SJSA1 (cell line): ENCODE data around the gene GREB1. TPM values are rescaled to one million over a fixed set of nuclear protein-coding genes. Genes with fewer than 3 reads are reported as not detected.

ENCODE experiments used
- DNase-seq, 2 experiments: peaks; one replicate each; pipeline ENCODE4 v3.0.0-alpha.2; 2015 to 2020; ENCODE audit warnings: low spot score in 2 of 2, low read depth in 1 of 2
- H3K27ac ChIP-seq: fragments of 250-450 bp; sonication (Bioruptor Pico); 2 replicates; pipeline ENCODE4 v1.5.1; 2020; ENCODE audit warnings: mild to moderate bottlenecking, moderate library complexity
- H3K27me3 ChIP-seq: fragments of 250-450 bp; sonication (Bioruptor Pico); replicated peaks from 2 replicates; pipeline ENCODE4 v1.5.1; 2020; ENCODE audit warnings: mild to moderate bottlenecking, moderate library complexity
- H3K36me3 ChIP-seq: fragments of 250-450 bp; sonication (Bioruptor Pico); 2 replicates; pipeline ENCODE4 v1.5.1; 2020; ENCODE audit warnings: mild to moderate bottlenecking
- H3K4me1 ChIP-seq: fragments of 250-450 bp; sonication (Bioruptor Pico); replicated peaks from 2 replicates; pipeline ENCODE4 v1.6.1; 2021; ENCODE audit warnings: mild to moderate bottlenecking
- H3K4me3 ChIP-seq: fragments of 250-450 bp; sonication (Bioruptor Pico); 2 replicates; pipeline ENCODE4 v1.5.1; 2020; ENCODE audit warnings: mild to moderate bottlenecking
- H3K9me3 ChIP-seq: fragments of 250-450 bp; sonication (Bioruptor Pico); replicated peaks from 2 replicates; pipeline ENCODE4 v1.5.1; 2020; ENCODE audit warnings: mild to moderate bottlenecking
- total RNA-seq: library from RNA; depleted of rRNA; stranded (reverse); fragments of >200 nt; shearing (Covaris generic); gene quantifications from 2 replicates; pipeline ENCODE4 v1.2.3, GENCODE V29; 2014

The GREB1 gene
- total RNA-seq, 1 experiment from 2014 or later = not detected

GRCh38 chr2:11578986-11579774 lies 45.3 kb downstream of the GREB1 start:
- DNase-seq = no peak
- H3K4me3 ChIP-seq = no peak overlapping the region
- no peaks in the 10 kb centered on the region for H3K36me3 ChIP-seq
- peaks cover 23% of the 10 kb centered on the region for H3K4me1 ChIP-seq
- H3K9me3 ChIP-seq = no peaks in the 10 kb centered on the region
- no peak overlapping the region for H3K27ac ChIP-seq
- no peaks in the 10 kb centered on the region for H3K27me3 ChIP-seq

- no peak overlapping the region for H3K4me3 ChIP-seq
- no peaks in the 10 kb centered on the region for H3K36me3 ChIP-seq
- DNase-seq = no peak
- no peak overlapping the region for H3K27ac ChIP-seq
- no peaks in the 10 kb centered on the region for H3K9me3 ChIP-seq
- no peaks in the 10 kb centered on the region for H3K27me3 ChIP-seq
- peaks cover 19% of the 10 kb centered on the region for H3K4me1 ChIP-seq
Measured at GRCh38 chr2:11579867-11580659, 46.2 kb downstream of the GREB1 start.

GRCh38 chr2:11580697-11581096 lies 46.9 kb downstream of the GREB1 start:
- Histone ChIP-seq H3K9me3 (no peaks in the 10 kb centered on the region), H3K36me3 (no peaks in the 10 kb centered on the region), H3K27me3 (no peaks in the 10 kb centered on the region), H3K4me3 (no peak overlapping the region), H3K27ac (no peak overlapping the region), H3K4me1 (peaks cover 19% of the 10 kb centered on the region)
- DNase-seq = no peak

- no peak for DNase-seq
Measured at GRCh38 chr2:11581124-11581796, 47.4 kb downstream of the GREB1 start.

GRCh38 chr2:11581797-11582611 lies 48.2 kb downstream of the GREB1 start:
- H3K27ac ChIP-seq = no peak overlapping the region
- H3K4me1 ChIP-seq = peaks cover 19% of the 10 kb centered on the region

More at GRCh38 chr2:11581124-11581796, 47.4 kb downstream of the GREB1 start:
- Histone ChIP-seq H3K4me3 (no peak overlapping the region), H3K4me1 (peaks cover 19% of the 10 kb centered on the region), H3K27me3 (no peaks in the 10 kb centered on the region), H3K27ac (no peak overlapping the region), H3K9me3 (no peaks in the 10 kb centered on the region), H3K36me3 (no peaks in the 10 kb centered on the region)

GRCh38 chr2:11582612-11582861 lies 48.7 kb downstream of the GREB1 start:
- no peak overlapping the region for H3K4me3 ChIP-seq
- H3K4me1 ChIP-seq = peaks cover 19% of the 10 kb centered on the region
- DNase-seq = no peak
- no peaks in the 10 kb centered on the region for H3K36me3 ChIP-seq
- H3K27ac ChIP-seq = no peak overlapping the region
- no peaks in the 10 kb centered on the region for H3K9me3 ChIP-seq
- H3K27me3 ChIP-seq = no peaks in the 10 kb centered on the region

More at GRCh38 chr2:11581797-11582611, 48.2 kb downstream of the GREB1 start:
- Histone ChIP-seq H3K36me3 (no peaks in the 10 kb centered on the region), H3K4me3 (no peak overlapping the region), H3K9me3 (no peaks in the 10 kb centered on the region), H3K27me3 (no peaks in the 10 kb centered on the region)
- no peak for DNase-seq

- Histone ChIP-seq H3K27me3 (no peaks in the 10 kb centered on the region), H3K4me3 (no peak overlapping the region), H3K27ac (peak overlapping the region; percentile 48), H3K4me1 (peaks cover 19% of the 10 kb centered on the region), H3K36me3 (no peaks in the 10 kb centered on the region), H3K9me3 (no peaks in the 10 kb centered on the region)
- DNase-seq = peak; percentile 79 to 83
Measured at GRCh38 chr2:11582862-11583752, 49.3 kb downstream of the GREB1 start.

GRCh38 chr2:11583840-11584524 lies 50.1 kb downstream of the GREB1 start:
- Histone ChIP-seq H3K27ac (peak overlapping the region; percentile 48), H3K27me3 (no peaks in the 10 kb centered on the region), H3K9me3 (no peaks in the 10 kb centered on the region), H3K4me3 (no peak overlapping the region), H3K4me1 (peaks cover 19% of the 10 kb centered on the region), H3K36me3 (no peaks in the 10 kb centered on the region)
- DNase-seq = peak; percentile 87 to 91

- Histone ChIP-seq H3K27me3 (0 out of 2 replicates have a peak, but pooled peaks cover 3% of the 10 kb centered on the region), H3K9me3 (no peaks in the 10 kb centered on the region), H3K4me3 (no peak overlapping the region), H3K36me3 (no peaks in the 10 kb centered on the region), H3K27ac (no peak overlapping the region), H3K4me1 (peaks cover 19% of the 10 kb centered on the region)
- DNase-seq = no peak
Measured at GRCh38 chr2:11584525-11585056, 50.7 kb downstream of the GREB1 start.

GRCh38 chr2:11585071-11585470 lies 51.2 kb downstream of the GREB1 start:
- Histone ChIP-seq H3K27me3 (0 out of 2 replicates have a peak, but pooled peaks cover 3% of the 10 kb centered on the region), H3K9me3 (no peaks in the 10 kb centered on the region), H3K4me1 (peaks cover 19% of the 10 kb centered on the region), H3K27ac (no peak overlapping the region), H3K36me3 (no peaks in the 10 kb centered on the region), H3K4me3 (no peak overlapping the region)
- DNase-seq = no peak

GRCh38 chr2:11588228-11589110 lies 54.6 kb downstream of the GREB1 start:
- Histone ChIP-seq H3K9me3 (no peaks in the 10 kb centered on the region), H3K4me3 (no peak overlapping the region), H3K36me3 (no peaks in the 10 kb centered on the region), H3K27me3 (peaks cover 13% of the 10 kb centered on the region), H3K4me1 (peaks cover 6% of the 10 kb centered on the region), H3K27ac (no peak overlapping the region)
- DNase-seq = no peak
